Measurements from ENCODE around the gene PRDX6. TPM values are rescaled to one million over a fixed set of nuclear protein-coding genes. Genes with fewer than 3 reads are reported as not detected.

Gene PRDX6
- total RNA-seq, 1 donor from 2014 or later: 387 TPM

Other genes with a start within 250 kb of the PRDX6 start
- 0.60 TPM in 1 of 2 replicates, not detected in the other for gene SLC9C2, start 125.7 kb downstream of the PRDX6 start, total RNA-seq
- not detected in 2 replicates for gene TEX50, start 158.0 kb downstream of the PRDX6 start, total RNA-seq
- 1.4 and 17.4 TPM in 2 replicates for gene ANKRD45, start 192.5 kb downstream of the PRDX6 start, total RNA-seq
- 27.4 and 32.1 TPM in 2 replicates for gene KLHL20, start 237.6 kb downstream of the PRDX6 start, total RNA-seq